GM21528 (cell line): ENCODE results near the gene HIVEP3.

Source experiments
- ATAC-seq: cut with Tn5 transposase; IDR thresholded peaks from one replicate; pipeline ENCODE4 v1.9.1; 2021; ENCODE audit warnings: mild to moderate bottlenecking, moderate library complexity; ENCODE audit not compliant: unreplicated experiment, low FRiP score

Gene HIVEP3

GRCh38 chr1:41822866-41823265 is 95.9 kb downstream of the HIVEP3 start:
- ATAC-seq: no peak

- ATAC-seq: no peak
Observed at GRCh38 chr1:41819843-41820242, 98.9 kb downstream of the HIVEP3 start.

- ATAC-seq: no peak
Observed at GRCh38 chr1:41819069-41819468, 99.7 kb downstream of the HIVEP3 start.

GRCh38 chr1:41816061-41816460 is 102.7 kb downstream of the HIVEP3 start:
- ATAC-seq: no peak

GRCh38 chr1:41813755-41814745 is 104.7 kb downstream of the HIVEP3 start:
- no peak for ATAC-seq

GRCh38 chr1:41813226-41813625 is 105.5 kb downstream of the HIVEP3 start:
- no peak for ATAC-seq

- ATAC-seq: no peak
Observed at GRCh38 chr1:41812453-41812852, 106.3 kb downstream of the HIVEP3 start.

GRCh38 chr1:41812051-41812450 is 106.7 kb downstream of the HIVEP3 start:
- ATAC-seq: no peak

GRCh38 chr1:41811051-41811795 is 107.5 kb downstream of the HIVEP3 start:
- no peak for ATAC-seq

- ATAC-seq: no peak
Observed at GRCh38 chr1:41810446-41810845, 108.3 kb downstream of the HIVEP3 start.

GRCh38 chr1:41809692-41810091 is 109.0 kb downstream of the HIVEP3 start:
- ATAC-seq: no peak

GRCh38 chr1:41807390-41807789 is 111.3 kb downstream of the HIVEP3 start:
- no peak for ATAC-seq

- no peak for ATAC-seq
Observed at GRCh38 chr1:41806472-41807155, 112.1 kb downstream of the HIVEP3 start.

GRCh38 chr1:41805771-41806471 is 112.8 kb downstream of the HIVEP3 start:
- ATAC-seq: no peak

- ATAC-seq: no peak
Observed at GRCh38 chr1:41804176-41804575, 114.5 kb downstream of the HIVEP3 start.

GRCh38 chr1:41803656-41804055 is 115.1 kb downstream of the HIVEP3 start:
- ATAC-seq: no peak

- ATAC-seq: no peak
Observed at GRCh38 chr1:41802532-41803501, 115.9 kb downstream of the HIVEP3 start.

- no peak for ATAC-seq
Observed at GRCh38 chr1:41800311-41800829, 118.4 kb downstream of the HIVEP3 start.

GRCh38 chr1:41799723-41800122 is 119.0 kb downstream of the HIVEP3 start:
- ATAC-seq: no peak
